ENCODE data around the gene BRAF.
"Not testable (repeated sequence)": the region's sequence is repeated elsewhere in the genome, so short reads cannot be mapped to it uniquely, and the experiment has no call there.

BRAF gene

DNA sequence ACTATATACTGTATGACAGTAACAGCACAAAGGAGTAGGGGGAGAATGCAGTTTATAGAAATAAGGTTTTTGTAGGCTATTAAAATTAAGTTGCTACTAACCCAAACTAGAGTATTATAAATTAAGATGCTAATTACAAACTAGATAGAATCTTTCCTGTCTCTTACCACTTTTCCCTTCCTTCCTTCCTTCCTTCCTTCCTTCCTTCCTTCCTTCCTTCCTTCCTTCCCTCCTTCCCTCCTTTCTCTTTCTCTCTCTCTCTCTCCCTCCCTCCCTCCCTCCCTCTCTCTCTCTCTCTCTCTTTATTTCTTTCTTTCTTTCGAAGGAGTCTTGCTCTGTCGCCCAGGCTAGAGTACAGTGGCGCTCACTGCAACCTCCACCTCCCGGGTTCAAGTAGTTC is 36.4 kb upstream of the BRAF start:
- TF ChIP-seq POLR2A (IDR thresholded peaks at IDR 0.05; ENCODE audit: extremely low read depth, insufficient read length) (no peak), MYC (IDR thresholded peaks at IDR 0.05; ENCODE audit: low read depth, low read length) (no peak)
- TF ChIP-seq, protein P1, sequence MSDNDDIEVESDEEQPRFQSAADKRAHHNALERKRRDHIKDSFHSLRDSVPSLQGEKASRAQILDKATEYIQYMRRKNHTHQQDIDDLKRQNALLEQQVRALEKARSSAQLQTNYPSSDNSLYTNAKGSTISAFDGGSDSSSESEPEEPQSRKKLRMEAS (IDR thresholded peaks at IDR 0.05; ENCODE audit: low read depth, low read length) = no peak
- TF ChIP-seq, protein P2, sequence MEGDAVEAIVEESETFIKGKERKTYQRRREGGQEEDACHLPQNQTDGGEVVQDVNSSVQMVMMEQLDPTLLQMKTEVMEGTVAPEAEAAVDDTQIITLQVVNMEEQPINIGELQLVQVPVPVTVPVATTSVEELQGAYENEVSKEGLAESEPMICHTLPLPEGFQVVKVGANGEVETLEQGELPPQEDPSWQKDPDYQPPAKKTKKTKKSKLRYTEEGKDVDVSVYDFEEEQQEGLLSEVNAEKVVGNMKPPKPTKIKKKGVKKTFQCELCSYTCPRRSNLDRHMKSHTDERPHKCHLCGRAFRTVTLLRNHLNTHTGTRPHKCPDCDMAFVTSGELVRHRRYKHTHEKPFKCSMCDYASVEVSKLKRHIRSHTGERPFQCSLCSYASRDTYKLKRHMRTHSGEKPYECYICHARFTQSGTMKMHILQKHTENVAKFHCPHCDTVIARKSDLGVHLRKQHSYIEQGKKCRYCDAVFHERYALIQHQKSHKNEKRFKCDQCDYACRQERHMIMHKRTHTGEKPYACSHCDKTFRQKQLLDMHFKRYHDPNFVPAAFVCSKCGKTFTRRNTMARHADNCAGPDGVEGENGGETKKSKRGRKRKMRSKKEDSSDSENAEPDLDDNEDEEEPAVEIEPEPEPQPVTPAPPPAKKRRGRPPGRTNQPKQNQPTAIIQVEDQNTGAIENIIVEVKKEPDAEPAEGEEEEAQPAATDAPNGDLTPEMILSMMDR (IDR thresholded peaks at IDR 0.05; ENCODE audit: low read depth, low read length) = no peak
- DNase-seq (ENCODE audit: low read depth) = no peak
- no peak overlapping the region for H3K4me3 ChIP-seq (ENCODE audit: low read depth, low read length)

DNA sequence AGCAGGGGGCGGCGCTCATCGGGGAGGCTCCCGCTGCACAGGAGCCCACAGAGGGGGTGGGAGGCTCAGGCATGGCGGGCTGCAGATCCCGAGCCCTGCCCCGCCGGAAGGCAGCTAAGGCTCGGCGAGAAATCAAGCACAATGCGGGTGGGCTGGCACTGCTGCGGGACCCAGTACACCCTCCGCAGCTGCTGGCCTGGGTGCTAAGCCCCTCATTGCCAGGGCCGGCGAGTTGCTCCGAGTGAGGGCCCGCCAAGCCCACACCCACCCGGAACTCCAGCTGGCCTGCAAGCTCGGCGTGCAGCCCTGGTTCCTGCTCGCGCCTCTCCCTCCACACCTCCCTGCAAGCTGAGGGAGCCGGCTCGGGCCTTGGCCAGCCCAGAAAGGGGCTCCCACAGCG is 32.3 kb upstream of the BRAF start:
- H3K4me3 ChIP-seq (ENCODE audit: low read depth, low read length); DNase-seq (ENCODE audit: low read depth): not testable (repeated sequence)

DNA sequence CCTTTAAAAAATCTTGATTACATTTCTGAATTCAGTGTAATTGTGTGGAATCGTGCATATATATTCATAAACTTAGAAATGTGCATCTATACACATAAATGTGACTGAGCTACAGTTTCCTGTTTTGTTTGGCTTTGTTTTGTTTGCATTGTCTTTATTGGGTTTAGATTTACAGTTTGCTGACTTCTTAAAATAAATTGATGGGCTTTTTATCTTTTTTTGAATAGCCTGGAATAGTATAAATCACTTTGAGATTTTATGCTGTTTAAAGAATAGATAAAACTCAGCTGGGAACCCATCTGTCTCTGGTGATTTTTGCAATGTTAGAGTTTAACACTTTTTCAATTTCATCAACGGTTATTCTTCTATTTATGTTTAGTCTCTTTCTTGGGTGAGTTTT is 21.2 kb upstream of the BRAF start:
- TF ChIP-seq POLR2A (IDR thresholded peaks at IDR 0.05; ENCODE audit: extremely low read depth, insufficient read length) = no peak
- H3K4me3 ChIP-seq (ENCODE audit: low read depth, low read length) = no peak overlapping the region
- no peak for DNase-seq (ENCODE audit: low read depth)

DNA sequence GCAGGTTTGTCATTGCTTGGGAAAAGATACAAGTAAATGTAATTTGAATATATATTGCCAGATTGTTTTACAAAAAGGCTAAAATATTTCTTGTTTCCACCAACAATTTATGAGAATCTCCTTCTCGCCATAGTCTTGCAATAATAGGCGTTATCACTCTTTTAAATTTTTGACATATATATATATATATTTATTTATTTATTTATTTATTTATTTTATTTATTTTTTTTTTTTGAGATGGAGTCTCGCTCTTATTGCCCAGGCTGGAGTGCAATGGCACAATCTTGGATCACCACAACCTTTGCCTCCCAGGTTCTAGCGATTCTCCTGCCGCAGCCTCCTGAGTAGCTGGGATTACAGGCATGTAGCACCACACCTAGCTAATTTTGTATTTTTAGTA is 17.5 kb upstream of the BRAF start:
- H3K4me3 ChIP-seq (ENCODE audit: low read depth, low read length); DNase-seq (ENCODE audit: low read depth): not testable (repeated sequence)

DNA sequence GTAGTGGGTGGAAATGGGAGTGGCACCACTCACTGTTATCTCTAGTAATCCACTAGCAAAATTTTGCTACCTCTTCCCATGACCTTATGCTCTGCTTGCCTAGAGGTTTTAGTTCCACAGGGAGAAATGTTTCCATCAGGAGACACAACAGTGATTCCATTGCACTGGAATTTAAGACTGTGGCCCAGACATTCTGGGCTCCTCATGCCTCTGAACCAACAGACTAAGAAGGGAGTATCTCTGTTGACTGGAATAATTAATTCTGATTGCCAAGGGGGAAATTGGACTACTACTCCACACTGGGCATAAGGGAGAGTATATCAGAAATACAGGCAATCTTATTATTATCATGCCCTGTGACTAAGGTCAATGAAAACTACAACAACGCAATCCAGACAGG is 16.2 kb upstream of the BRAF start:
- TF ChIP-seq MYC (IDR thresholded peaks at IDR 0.05; ENCODE audit: low read depth, low read length) (no peak), POLR2A (IDR thresholded peaks at IDR 0.05; ENCODE audit: extremely low read depth, insufficient read length) (no peak)
- TF ChIP-seq, protein P2 (IDR thresholded peaks at IDR 0.05; ENCODE audit: low read depth, low read length) = no peak
- TF ChIP-seq, protein P1 (IDR thresholded peaks at IDR 0.05; ENCODE audit: low read depth, low read length) = no peak
- no peak for DNase-seq (ENCODE audit: low read depth)

DNA sequence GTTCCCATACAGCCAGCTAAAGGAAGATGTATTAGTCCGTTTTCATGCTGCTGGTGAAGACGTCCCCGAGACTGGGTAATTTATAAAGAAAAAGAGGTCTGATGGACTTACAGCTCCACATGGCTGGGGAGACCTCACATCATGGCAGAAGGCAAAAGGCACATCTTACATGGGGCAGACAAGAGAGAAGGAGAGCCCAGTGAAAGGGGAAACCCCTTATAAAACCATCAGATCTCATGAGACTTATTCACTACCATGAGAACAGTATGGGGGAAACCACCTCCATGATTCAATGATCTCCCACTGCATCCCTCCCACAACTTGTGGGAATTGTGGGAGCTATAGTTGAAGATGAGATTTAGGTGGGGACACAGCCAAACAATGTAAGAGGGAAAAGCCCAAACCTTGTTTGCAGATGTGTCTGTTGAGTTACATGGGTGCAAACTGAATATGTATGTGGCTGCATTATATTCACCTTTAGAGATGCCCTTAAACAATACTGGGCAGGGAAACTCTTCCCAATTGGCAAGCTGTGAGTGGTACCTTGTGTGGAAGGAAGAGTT is 13.1 kb upstream of the BRAF start:
- DNase-seq (ENCODE audit: low read depth) = no peak
- TF ChIP-seq POLR2A (IDR thresholded peaks at IDR 0.05; ENCODE audit: extremely low read depth, insufficient read length) (no peak), MYC (IDR thresholded peaks at IDR 0.05; ENCODE audit: low read depth, low read length) (no peak)
- TF ChIP-seq, protein P2 (IDR thresholded peaks at IDR 0.05; ENCODE audit: low read depth, low read length) = no peak
- TF ChIP-seq, protein P1 (IDR thresholded peaks at IDR 0.05; ENCODE audit: low read depth, low read length) = no peak
- no peak overlapping the region for H3K4me3 ChIP-seq (ENCODE audit: low read depth, low read length)

More for the DNA sequence above, 16.2 kb upstream of the BRAF start:
- H3K4me3 ChIP-seq (ENCODE audit: low read depth, low read length) = no peak overlapping the region

DNA sequence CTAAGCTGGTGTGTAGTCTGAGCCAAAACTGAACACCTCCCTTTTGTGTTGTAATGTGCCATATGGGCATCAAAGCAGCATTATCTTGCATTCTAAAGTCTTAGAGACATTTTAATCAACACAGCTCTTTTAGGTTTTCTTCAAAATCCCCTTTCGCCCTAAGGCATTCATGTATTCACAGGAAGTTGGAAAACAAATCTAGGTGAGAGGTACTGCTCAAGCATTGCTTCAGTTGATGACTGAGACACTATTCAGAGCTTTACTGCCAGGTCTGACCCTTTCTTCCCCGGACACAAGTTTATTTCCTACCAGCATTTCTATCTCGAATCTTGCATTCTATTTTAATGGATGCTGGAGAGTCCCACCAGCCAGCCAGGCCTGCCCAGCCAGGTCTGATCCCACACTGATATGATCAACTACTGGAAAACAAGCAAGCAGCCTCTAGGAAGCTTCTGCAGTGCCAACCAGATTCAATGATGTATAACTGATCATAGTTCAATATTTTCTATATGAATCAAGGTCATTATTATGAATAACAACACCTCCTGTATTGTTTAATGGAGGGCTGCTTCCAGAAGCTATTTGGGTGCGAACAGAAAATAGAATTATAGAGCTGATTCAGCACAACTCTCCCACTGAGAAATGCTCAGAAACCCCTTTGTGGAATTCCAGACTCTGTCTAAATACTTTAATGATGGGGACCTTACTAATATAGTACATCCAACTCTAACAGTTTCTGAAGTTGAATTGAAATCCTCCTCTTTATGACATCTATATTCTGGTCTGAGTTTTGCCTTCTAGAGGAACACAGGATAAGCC is 4.0 kb upstream of the BRAF start:
- TF ChIP-seq, protein P2 (IDR thresholded peaks at IDR 0.05; ENCODE audit: low read depth, low read length) = no peak
- TF ChIP-seq MYC (IDR thresholded peaks at IDR 0.05; ENCODE audit: low read depth, low read length) (no peak), POLR2A (IDR thresholded peaks at IDR 0.05; ENCODE audit: extremely low read depth, insufficient read length) (no peak)
- TF ChIP-seq, protein P1 (IDR thresholded peaks at IDR 0.05; ENCODE audit: low read depth, low read length) = no peak
- no peak for DNase-seq (ENCODE audit: low read depth)
- no peak overlapping the region for H3K4me3 ChIP-seq (ENCODE audit: low read depth, low read length)

DNA sequence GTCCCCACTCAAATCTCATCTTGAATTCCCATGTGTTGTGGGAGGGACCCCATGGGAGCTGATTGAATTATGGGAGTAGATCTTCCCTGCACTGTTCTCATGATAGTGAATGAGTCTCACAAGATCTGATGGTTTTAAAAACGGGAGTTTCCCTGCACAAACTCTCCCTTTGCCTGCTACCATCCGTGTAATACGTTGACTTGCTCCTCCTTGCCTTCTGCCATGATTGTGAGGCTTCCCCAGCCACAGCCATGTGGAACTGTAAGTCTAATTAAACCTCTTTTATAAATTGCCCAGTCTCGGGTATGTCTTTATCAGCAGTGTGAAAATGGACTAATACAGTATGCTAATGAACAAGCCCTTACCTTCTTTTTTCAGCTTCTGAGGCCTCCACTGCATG is 3.2 kb upstream of the BRAF start:
- not testable (repeated sequence) for H3K4me3 ChIP-seq (ENCODE audit: low read depth, low read length); DNase-seq (ENCODE audit: low read depth)
